ENCODE data around the gene ATP5PD. TPM values are rescaled to one million over a fixed set of nuclear protein-coding genes. Genes with fewer than 3 reads are reported as not detected.
A peak's percentile ranks its signal among the peaks of the same experiment; 100 is the strongest.

Gene ATP5PD
- total RNA-seq = 100 to 1,000 TPM; 282 to 662 (median 376) TPM

DNA sequence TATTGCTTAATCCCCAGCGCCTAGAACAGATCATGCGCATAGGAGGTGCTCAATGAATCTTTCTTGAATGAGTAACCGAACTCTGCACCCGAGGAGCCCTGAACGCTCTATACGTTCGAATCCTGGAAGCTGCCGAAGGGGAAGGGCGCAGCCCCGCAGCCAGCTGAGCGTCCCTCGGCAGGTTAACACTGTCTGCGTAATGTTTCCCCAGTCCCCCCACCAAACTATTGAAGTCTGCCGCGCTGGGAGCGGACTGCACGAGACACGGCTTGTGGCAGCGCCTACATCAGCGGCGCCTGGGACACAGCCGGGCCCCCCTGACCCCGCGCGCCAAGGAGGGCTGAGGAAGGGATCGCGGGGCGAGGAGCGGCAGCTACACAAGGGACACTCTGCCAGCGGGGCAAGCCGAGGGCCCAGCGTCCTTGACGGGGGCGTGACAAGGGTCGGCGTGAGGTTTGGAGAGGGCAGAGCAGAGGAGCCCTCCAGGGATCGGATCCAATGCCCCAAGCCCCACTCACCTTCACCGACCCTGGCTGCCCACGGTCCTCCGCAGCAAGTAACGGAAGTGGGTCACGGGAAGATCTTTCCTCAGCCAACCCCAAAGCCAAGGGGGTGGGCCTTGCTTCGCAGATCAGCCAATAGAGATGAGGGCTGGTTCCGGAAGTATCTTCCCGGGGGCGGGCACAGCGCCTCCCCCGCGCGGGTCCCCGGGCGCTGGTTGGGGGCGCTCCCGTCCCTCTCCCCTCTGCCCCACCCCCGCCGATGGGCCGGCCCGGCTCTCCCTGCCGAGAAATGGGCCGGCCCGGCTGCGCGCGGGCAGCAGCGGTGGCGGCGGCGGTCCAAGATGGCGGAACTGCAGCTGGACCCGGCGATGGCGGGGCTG, at the start of gene ATP5PD, which contains the start of gene KCTD2:
TSS of gene ATP5PD (minus strand) at position 563 of the 883 bp plus-strand sequence. CDS start 4,319 bp downstream, outside the sequence.
TSS of gene KCTD2 (plus strand) at position 819 of the 883 bp plus-strand sequence. CDS start at position 845, 26 bp downstream.
- 0 to 3% (median 0%) methylated on average over 1 to 10 of the region's 72 CpGs; no CpG with 5 or more reads in 3 of the 10 experiments for WGBS, 10 experiments
- ATAC-seq (replicated peaks in 6 of 8) = peak; percentile 91 to 96 (median 94)
- peaks cover 10 to 13% of the 10 kb centered on the region in 2 donors for H3K4me1 ChIP-seq (replicated peaks in 1 of 2)
- peak within 1 kb of the TSS; percentile 70 to 93 for H3K27ac ChIP-seq
- H3K4me3 ChIP-seq = peak within 1 kb of the TSS; percentile 78 to 99 (median 88)
- in situ Hi-C loops (cut with MboI; ENCODE audit: low pct_unique_long_range_greater_than_20kb in 2 of 9, low sequenced_read_pairs in 9 of 9, unreplicated experiment in 9 of 9) = no loop called here

- no peak overlapping the region for H3K4me3 ChIP-seq
- in situ Hi-C loops (cut with MboI; ENCODE audit: low pct_unique_long_range_greater_than_20kb in 2 of 9, low sequenced_read_pairs in 9 of 9, unreplicated experiment in 9 of 9) = no loop called here
- ATAC-seq (replicated peaks in 6 of 8) = peak in 5 of 8 experiments; percentile 16 to 79 (median 64)
- WGBS, 10 experiments = 17 to 90% (median 80%) methylated on average over 1 to 6 of the region's 14 CpGs; no CpG with 5 or more reads in 3 of the 10 experiments
- H3K4me1 ChIP-seq (replicated peaks in 1 of 2) = peaks cover 17 to 41% of the 10 kb centered on the region in 2 donors
- H3K27ac ChIP-seq = no peak overlapping the region
Measured at GRCh38 chr17:75096082-75096625, 49.4 kb upstream of the ATP5PD start.

- in situ Hi-C loops (cut with MboI; ENCODE audit: low pct_unique_long_range_greater_than_20kb in 2 of 9, low sequenced_read_pairs in 9 of 9, unreplicated experiment in 9 of 9) = no loop called here
- H3K4me1 ChIP-seq (replicated peaks in 1 of 2) = peaks cover 19 to 47% of the 10 kb centered on the region in 2 donors
- peak in 6 of 8 experiments; percentile 10 to 80 (median 27) for ATAC-seq (replicated peaks in 6 of 8)
- H3K27ac ChIP-seq = peak overlapping the region in 1 of 2 donors; percentile 54
- 0 to 100% (median 61%) methylated on average over 1 to 14 of the region's 16 CpGs; no CpG with 5 or more reads in 6 of the 10 experiments for WGBS, 10 experiments
- no peak overlapping the region for H3K4me3 ChIP-seq
Measured at GRCh38 chr17:75094871-75095399, 48.2 kb upstream of the ATP5PD start.

GRCh38 chr17:75093548-75094158, 46.9 kb upstream of the ATP5PD start:
- 36 to 96% (median 96%) methylated on average over 4 to 14 of the region's 18 CpGs; no CpG with 5 or more reads in 7 of the 10 experiments for WGBS, 10 experiments
- ATAC-seq (replicated peaks in 6 of 8) = no peak
- Histone ChIP-seq H3K4me3 (no peak overlapping the region), H3K4me1 (replicated peaks in 1 of 2) (peaks cover 19 to 47% of the 10 kb centered on the region in 2 donors), H3K27ac (peak overlapping the region; percentile 8 to 34)
- in situ Hi-C loops (cut with MboI; ENCODE audit: low pct_unique_long_range_greater_than_20kb in 2 of 9, low sequenced_read_pairs in 9 of 9, unreplicated experiment in 9 of 9) = no loop called here

DNA sequence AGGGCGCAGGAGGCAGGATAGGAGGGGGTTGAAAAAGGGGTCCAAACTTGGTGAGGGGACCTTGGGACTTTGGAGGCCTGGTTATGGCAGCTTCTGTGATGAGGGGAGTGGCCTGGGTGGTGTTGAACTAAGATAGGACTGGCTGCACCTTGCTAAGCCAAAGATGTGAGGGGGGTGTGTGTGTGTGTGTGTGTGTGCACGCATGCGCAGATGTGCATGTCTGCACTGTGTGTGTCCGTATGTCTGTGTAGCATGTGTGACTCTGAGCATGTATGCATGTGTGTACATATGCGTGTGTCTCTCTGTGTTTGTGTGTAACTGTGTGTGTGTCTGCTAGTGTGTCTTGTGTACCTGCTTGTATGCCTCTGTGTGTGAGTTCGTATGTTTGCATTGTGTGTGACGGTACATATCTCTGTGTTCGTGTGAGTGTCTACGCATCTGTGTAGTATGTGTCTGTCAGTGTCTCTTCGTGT, 45.1 kb upstream of the ATP5PD start:
- 57 to 100% (median 80%) methylated on average over 1 to 7 of the region's 10 CpGs; no CpG with 5 or more reads in 3 of the 10 experiments for WGBS, 10 experiments
- peak overlapping the region in 1 of 2 donors; percentile 15 for H3K27ac ChIP-seq
- H3K4me3 ChIP-seq = no peak overlapping the region
- ATAC-seq (replicated peaks in 6 of 8) = no peak
- in situ Hi-C loops (cut with MboI; ENCODE audit: low pct_unique_long_range_greater_than_20kb in 2 of 9, low sequenced_read_pairs in 9 of 9, unreplicated experiment in 9 of 9) = no loop called here
- H3K4me1 ChIP-seq (replicated peaks in 1 of 2) = peaks cover 19 to 59% of the 10 kb centered on the region in 2 donors

- WGBS, 10 experiments = 0 to 100% (median 52%) methylated on average over 1 to 8 of the region's 19 CpGs; no CpG with 5 or more reads in 2 of the 10 experiments
- peak in 6 of 8 experiments; percentile 2 to 24 (median 10) for ATAC-seq (replicated peaks in 6 of 8)
- Histone ChIP-seq H3K27ac (peak overlapping the region in 1 of 2 donors; percentile 68), H3K4me1 (replicated peaks in 1 of 2) (peaks cover 19 to 59% of the 10 kb centered on the region in 2 donors), H3K4me3 (no peak overlapping the region)
- in situ Hi-C loops (cut with MboI; ENCODE audit: low pct_unique_long_range_greater_than_20kb in 2 of 9, low sequenced_read_pairs in 9 of 9, unreplicated experiment in 9 of 9) = no loop called here
Measured at GRCh38 chr17:75090871-75091854, 44.4 kb upstream of the ATP5PD start.

DNA sequence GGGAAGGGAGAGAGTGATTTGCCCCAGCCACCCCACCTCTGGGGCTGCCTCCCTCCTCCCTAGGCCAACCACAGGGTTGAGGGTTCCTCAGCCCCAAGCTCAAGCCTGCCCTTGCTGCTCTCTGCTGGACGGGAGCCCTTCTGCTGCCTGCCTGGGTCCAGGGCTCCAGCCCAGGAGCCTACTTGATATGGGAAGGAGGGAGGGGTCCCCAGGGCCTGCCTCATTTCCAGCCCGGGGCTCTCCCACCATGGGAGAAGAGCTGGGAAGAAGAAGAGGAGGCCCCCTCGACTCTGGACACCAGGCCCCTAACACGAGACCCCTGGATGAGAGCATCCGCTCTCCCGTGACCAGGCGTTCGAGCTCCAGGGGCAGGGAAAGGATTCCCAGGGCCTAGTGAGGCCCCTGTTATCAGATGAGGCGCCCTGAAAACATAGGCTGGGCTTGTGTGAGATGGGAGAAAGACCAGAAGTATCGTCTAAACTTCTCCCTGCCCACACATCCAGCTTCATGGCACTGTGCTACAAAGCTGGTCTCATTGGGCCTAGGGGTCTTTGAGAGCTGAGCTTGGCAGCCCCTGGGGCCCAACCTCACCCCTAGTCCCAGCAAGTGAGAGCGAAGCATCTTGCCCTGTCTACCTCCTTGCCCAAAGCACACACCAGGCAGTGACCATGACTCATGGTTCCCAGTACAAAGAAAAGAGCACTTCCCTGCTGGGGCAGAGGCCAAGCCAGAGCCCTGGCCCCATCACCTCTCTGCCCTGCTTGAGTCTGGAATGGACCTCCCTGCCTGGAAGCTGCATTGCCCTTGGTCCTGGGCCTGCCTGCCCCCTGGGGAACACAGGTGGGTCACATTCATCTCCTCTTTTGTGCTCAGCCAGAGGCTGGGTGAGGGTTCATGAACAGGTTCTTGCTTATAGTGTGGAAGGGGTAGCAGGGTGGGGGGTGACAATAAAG, 42.0 kb upstream of the ATP5PD start:
- H3K27ac ChIP-seq = no peak overlapping the region
- H3K4me1 ChIP-seq (replicated peaks in 1 of 2) = peaks cover 17 to 49% of the 10 kb centered on the region in 2 donors
- in situ Hi-C loops (cut with MboI; ENCODE audit: low pct_unique_long_range_greater_than_20kb in 2 of 9, low sequenced_read_pairs in 9 of 9, unreplicated experiment in 9 of 9) = no loop called here
- H3K4me3 ChIP-seq = no peak overlapping the region
- no peak for ATAC-seq (replicated peaks in 6 of 8)
- 77 to 100% methylated on average over 1 to 3 of the region's 11 CpGs; no CpG with 5 or more reads in 8 of the 10 experiments for WGBS, 10 experiments

GRCh38 chr17:75087558-75088453, 41.0 kb upstream of the ATP5PD start, which contains the start of gene SLC16A5:
TSS of gene SLC16A5 (plus strand) at chr17:75087954. CDS start at chr17:75093637, 5,683 bp downstream.
- in situ Hi-C loops (cut with MboI; ENCODE audit: low pct_unique_long_range_greater_than_20kb in 2 of 9, low sequenced_read_pairs in 9 of 9, unreplicated experiment in 9 of 9) = no loop called here
- no peak within 1 kb of the TSS for H3K27ac ChIP-seq
- peak; percentile 28 to 92 (median 73) for ATAC-seq (replicated peaks in 6 of 8)
- H3K4me1 ChIP-seq (replicated peaks in 1 of 2) = peaks cover 8 to 41% of the 10 kb centered on the region in 2 donors
- H3K4me3 ChIP-seq = no peak within 1 kb of the TSS
- WGBS, 10 experiments = 0 to 18% (median 11%) methylated on average over 1 to 5 of the region's 69 CpGs; no CpG with 5 or more reads in 4 of the 10 experiments

DNA sequence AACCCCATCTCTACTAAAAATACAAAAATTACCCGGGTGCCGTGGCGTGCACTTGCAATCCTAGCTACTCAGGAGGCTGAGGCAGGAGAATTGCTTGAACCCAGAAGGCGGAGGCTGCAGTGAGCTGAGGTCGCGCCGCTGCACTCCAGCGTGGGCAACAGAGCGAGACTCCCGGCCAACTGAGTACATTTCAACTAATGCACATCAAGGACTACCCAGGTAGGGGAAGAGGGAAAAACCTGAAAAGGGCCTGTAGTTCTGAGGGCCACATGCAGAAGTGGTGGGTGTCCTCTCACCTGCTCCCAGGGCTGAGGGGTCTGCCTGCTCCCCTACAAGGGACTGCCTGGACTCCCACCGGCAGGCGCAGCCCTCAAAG, 40.4 kb upstream of the ATP5PD start:
- Histone ChIP-seq H3K4me1 (replicated peaks in 1 of 2) (peaks cover 8 to 35% of the 10 kb centered on the region in 2 donors), H3K4me3 (no peak overlapping the region), H3K27ac (no peak overlapping the region)
- WGBS, 10 experiments = 0 to 86% (median 80%) methylated on average over 2 to 5 of the region's 12 CpGs; no CpG with 5 or more reads in 5 of the 10 experiments
- in situ Hi-C loops (cut with MboI; ENCODE audit: low pct_unique_long_range_greater_than_20kb in 2 of 9, low sequenced_read_pairs in 9 of 9, unreplicated experiment in 9 of 9) = no loop called here
- no peak for ATAC-seq (replicated peaks in 6 of 8)
